ENCODE data around the gene AIP.

DNA sequence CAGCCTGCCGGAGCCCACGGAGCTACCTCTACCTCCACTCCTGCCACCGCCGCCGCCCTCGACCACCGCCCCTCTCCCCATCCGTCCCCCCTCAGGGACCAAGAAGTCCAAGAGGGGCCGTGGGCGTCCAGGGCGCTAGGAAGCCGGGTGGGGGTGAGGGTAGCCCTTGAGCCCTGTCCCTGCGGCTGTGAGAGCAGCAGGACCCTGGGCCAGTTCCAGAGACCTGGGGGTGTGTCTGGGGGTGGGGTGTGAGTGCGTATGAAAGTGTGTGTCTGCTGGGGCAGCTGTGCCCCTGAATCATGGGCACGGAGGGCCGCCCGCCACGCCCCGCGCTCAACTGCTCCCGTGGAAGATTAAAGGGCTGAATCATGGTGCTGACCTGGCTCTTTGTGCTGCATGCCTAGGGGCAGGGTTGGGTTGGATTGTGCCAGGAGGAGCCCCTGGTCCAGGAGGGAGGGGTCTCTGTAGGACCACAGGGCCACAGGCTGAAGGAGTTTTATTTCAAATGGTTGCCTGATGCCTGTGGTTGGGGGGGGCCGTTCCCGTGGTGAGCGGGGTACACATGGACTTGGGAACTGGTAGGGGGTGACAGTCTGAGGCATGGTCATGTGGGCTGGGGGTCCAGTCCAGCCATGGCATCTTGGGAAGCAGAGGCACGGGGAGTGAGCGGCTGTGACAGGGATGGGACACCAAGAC is 47.6 kb upstream of the AIP start:
- no peak for TF ChIP-seq ZNF747 (tag by site-specific recombination; IDR thresholded peaks at IDR 0.05)
- no peak for TF ChIP-seq CTCF (tag by site-specific recombination; IDR thresholded peaks at IDR 0.05)
- TF ChIP-seq, protein P1, sequence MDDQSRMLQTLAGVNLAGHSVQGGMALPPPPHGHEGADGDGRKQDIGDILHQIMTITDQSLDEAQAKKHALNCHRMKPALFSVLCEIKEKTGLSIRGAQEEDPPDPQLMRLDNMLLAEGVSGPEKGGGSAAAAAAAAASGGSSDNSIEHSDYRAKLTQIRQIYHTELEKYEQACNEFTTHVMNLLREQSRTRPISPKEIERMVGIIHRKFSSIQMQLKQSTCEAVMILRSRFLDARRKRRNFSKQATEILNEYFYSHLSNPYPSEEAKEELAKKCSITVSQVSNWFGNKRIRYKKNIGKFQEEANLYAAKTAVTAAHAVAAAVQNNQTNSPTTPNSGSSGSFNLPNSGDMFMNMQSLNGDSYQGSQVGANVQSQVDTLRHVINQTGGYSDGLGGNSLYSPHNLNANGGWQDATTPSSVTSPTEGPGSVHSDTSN (CRISPR knock-in tag; IDR thresholded peaks at IDR 0.05): no peak
- TF ChIP-seq ZNF660 (tag by site-specific recombination; IDR thresholded peaks at IDR 0.05): no peak
- no peak for TF ChIP-seq ZNF174 (tag by site-specific recombination; IDR thresholded peaks at IDR 0.05)
- TF ChIP-seq SP2 (tag by site-specific recombination; IDR thresholded peaks at IDR 0.05): no peak
- no peak for TF ChIP-seq ZNF169 (tag by site-specific recombination; IDR thresholded peaks at IDR 0.05)
- TF ChIP-seq ZNF830 (tag by site-specific recombination; IDR thresholded peaks at IDR 0.05; ENCODE audit: low read depth): no peak

Measured in HEK293 (cell line).